GM19372 (cell line): ENCODE measurements around the gene RIC8B.
A peak's percentile ranks its signal among the peaks of the same experiment; 100 is the strongest.
"Not testable (repeated sequence)": the region's sequence is repeated elsewhere in the genome, so short reads cannot be mapped to it uniquely, and the experiment has no call there.

Experiments used
- ATAC-seq: cut with Tn5 transposase; IDR thresholded peaks from one replicate; pipeline ENCODE4 v1.9.1; 2021; ENCODE audit warnings: mild to moderate bottlenecking, low read depth, moderate library complexity; ENCODE audit not compliant: unreplicated experiment

Gene RIC8B, protein sequence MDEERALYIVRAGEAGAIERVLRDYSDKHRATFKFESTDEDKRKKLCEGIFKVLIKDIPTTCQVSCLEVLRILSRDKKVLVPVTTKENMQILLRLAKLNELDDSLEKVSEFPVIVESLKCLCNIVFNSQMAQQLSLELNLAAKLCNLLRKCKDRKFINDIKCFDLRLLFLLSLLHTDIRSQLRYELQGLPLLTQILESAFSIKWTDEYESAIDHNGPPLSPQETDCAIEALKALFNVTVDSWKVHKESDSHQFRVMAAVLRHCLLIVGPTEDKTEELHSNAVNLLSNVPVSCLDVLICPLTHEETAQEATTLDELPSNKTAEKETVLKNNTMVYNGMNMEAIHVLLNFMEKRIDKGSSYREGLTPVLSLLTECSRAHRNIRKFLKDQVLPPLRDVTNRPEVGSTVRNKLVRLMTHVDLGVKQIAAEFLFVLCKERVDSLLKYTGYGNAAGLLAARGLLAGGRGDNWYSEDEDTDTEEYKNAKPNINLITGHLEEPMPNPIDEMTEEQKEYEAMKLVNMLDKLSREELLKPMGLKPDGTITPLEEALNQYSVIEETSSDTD

DNA sequence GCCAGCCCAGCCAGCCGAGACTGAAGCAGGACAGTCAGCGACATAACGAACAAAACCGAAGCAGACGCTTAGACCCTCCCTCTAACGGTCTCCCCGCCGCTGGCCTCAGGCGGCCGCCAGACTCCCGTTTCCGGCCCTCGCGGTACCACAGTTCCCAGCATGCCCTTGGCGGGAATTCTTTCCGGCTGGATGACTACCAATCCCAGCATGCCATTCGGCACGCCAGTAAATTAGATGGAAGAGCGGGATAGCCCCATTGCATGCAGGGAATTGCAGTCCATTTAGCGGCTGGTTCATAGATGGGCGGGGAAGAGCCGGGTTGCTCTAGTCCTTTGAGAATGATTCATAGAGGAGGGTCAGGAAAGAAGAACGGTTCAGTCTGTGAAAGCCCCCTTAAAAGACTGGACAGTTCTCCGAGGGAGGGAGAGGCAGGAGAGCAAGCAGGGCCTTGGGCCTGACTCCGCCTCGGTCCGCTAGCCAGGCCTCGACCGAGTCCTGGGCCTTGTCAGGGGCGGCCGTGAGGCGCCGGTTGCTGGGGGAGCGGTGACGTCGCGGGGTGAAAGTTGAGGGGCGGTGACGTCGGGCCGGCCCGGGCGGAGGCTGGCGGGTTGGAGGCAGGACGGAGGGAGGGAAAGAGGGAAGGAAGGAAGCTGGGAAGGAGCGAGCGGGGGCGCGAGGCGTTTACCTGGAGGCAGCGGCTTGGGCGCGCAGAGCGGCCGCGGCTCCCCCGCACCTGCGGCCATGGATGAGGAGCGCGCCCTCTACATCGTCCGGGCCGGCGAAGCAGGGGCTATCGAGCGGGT is at the start of gene RIC8B:
RIC8B (plus strand) TSS at position 678 of the 803 bp plus-strand sequence; CDS start at position 742, 64 bp downstream.
- peak; percentile 84 for ATAC-seq

DNA sequence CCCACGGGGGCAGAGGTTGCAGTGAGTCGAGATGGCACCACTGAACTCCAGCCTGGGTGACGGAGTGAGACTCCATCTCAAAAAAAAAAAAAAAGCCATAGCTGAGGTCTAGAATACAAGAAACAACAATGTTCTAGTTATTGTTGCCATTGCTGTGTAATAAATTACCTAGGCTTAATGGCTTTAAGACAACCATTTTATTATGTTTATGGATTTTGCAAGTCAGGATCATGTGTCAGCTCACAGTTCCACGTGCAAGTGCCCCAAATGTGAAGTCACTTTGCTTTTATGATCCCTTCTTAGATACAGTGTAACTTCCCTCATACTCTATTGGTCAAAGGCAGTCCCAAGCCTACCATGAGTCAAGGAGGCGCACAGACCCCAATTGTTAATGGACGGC is 49.5 kb upstream of the RIC8B start:
- no peak for ATAC-seq

DNA sequence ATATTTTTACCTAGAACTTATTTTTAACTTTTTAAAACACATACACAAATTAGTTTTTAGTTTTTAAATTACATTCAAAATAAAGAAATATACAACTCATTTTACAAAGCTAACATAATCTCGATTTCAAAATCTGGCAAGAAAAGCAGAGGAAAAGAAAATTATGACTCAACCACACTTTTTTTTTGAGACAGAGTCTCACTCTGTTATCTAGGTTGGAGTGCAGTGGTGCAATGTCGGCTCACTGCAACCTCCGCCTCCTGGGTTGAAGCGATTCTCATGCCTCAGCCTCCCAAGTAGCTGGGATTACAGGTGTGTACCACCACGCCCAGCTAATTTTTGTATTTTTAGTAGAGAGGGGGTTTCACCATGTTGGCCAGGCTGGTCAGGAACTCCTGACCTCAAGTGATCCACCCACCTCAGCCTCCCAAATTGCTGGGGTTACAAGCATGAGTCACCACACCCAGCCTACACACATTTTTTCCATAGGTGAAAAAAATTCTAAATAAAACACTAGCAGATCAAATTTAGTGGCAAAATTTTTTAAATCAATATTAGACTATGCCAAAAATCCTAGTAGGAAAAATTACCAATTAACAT is 47.8 kb upstream of the RIC8B start:
- not testable (repeated sequence) for ATAC-seq

DNA sequence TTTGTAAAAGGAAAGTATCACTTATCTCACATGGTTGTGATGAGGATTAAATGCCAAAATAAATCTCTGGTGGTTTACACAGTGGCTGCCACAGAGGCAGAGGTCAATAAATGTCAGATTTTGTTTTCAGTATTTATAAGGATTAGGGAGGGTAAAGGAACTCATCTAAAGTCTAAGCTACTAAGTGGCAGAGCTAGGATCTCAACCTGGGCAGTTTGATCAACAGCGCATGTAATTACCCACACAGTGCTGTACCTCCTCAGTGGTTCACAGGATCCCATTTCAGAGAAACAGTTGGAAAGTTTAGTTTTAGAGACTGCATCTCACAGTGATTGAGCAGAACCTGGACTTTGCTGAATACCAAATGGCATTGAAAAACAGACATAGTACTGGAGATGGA is 44.9 kb upstream of the RIC8B start:
- no peak for ATAC-seq

DNA sequence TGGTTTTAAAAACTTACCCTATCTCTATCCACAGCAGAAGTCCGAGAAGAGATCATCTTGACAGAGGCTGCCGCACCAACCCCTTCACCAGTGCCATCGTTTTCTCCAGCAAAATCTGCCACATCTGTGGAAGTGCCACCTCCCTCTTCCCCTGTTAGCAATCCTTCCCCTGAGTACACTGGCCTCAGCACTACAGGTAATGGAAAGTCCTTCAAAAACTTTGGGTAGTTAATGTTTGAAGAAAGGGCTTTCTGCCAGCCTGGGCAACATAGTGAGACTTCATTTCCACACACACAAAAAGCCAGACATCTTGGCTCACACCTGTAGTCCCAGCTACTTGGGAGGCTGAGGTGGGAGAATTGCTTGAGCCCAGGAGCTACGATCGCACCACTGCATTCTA is 41.6 kb upstream of the RIC8B start:
- ATAC-seq: no peak

DNA sequence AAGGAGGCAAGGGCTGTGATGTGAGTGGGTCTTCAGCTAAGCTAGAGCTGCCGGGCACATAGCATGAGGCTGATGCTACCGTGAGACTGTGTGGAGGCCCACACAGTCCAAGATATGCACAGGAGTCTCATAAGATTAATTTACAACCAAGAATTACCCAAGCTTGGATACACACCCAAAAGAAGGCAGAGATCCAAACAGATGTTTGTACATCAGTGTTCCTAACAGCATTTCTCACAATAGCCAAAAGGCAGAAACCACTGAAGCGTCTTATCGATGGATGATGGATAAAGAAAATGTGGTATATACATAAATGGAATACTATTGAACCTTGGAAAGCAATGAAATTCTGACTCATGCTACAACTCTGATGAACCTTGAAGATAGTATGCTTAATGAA is 40.8 kb upstream of the RIC8B start:
- ATAC-seq: no peak

DNA sequence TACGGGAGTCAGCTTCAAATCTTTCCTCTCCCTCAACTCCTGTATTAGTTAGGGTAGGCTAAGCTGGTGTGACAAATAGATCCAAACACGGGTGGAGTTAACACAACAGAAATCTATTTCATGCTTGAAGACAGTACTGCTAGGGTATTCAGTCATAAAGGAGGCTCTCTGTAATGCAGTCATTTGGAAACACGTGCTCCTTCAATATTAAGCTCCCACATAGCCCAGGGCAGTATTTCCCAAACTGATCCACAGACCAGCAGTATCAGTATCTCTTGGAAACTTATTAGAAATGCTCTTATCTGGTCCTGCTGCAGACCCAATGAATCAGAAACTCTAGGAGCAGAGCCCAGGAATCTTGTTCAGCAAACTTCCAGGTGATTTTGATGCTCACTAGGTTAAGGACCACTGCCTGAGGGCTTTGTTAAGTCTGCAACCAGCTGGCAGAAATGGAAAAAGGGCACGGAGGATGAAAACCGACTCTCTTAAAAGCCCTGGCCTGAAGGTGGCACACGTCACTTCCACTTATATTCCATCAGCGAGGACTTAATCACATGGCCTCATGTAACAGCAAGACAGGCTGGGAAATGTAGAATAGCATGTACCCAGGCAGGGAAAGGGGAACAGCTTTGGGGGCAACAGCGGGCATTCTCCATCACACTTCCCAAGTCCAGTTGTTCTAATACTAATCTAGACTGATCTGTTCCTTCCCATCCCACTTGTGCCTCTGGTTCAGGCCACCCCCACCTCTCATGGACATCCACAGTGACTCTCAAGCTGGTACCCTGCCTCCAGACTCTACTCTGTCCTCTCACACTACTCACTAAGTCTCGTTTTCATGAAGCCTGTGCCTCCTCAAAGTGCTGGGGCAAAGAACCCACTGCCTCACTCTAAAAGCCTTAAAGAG is 38.2 kb upstream of the RIC8B start:
- ATAC-seq: no peak

DNA sequence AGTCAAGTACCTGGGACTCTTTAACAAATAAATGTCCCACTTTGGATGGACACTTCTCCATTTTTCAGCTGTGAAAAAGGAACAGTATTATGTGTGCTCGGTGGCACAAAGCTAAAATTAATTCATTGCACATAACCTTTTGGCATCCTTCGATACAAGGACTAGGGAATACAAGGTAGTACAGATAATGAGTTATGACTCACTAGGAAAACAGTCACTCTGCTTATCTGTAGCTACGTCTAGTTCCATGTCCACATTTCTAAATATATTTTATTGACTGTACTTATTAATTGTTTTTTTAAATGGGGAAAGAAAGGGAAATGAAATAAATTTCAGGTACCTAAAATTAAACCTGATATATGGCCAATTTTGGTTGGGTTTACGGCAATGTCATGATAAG is 35.2 kb upstream of the RIC8B start:
- ATAC-seq: no peak

DNA sequence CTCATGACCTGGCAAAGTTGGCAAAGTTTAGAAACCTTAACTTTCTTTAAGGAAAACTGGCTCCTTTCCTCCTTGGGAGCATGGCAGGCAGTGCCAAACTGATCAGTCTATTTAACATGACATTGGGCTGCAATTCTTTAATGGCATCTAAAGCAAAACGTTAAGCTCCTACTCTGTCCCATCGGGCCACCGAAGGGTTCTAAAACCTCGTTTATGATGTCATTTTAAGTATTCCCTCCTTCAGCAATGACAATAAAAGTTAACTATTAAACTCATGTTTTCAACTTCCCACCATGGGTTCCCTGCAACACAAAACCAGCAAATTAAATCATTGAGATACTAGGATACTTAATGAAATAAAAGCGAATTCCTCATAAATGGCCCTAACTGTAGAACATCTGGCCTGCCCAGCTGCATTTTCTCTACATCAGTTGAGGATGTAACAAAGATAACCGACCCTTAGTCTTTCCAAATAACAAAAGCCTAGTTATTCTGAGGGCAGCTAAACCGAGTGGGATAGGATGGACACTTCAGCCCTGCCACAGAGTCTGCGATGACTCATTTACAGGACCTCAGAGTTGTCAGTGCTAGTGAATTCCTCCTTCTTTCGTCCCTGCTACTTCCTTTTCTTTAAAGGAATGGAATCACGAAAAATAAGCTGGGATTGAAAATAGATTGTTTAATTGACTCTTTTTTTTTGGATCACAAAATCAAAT is 34.5 kb upstream of the RIC8B start:
- no peak for ATAC-seq

DNA sequence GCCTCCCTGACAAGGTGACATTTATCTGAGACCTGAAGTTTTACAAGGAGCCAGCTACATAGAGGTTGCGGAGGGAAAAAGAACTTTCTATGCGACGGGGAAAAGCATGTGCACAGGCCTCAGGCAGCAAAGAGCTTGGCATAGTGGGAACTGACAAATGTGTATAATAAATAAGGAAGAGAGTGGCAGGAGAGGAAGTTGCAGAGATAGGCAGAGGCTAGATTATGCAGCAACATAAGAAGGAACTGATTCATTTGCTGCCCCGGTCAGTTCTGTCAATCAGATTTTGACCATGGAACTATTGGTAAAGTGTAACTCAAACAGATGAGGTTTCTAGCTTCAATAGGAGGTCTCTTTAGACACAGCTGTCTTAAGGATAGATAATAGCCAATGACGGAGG is 33.7 kb upstream of the RIC8B start:
- no peak for ATAC-seq

DNA sequence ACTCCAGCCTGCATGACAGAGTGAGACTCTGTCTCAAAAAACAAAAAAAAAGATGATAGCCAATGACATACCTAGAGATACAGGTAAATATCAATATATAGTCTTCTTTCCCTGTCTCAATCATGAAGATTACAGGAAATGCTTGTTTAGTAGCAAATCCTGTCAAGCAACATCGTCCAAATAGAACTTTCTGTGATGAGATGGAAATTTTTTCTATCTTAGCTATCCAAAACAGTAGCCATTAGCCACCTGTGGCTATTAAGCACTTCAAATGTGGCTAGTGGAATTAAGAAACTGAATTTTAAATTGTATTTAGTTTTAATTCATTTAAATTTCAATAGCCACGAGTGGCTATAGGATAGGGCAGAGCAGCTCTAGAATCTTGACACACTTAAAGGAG is 33.2 kb upstream of the RIC8B start:
- no peak for ATAC-seq

DNA sequence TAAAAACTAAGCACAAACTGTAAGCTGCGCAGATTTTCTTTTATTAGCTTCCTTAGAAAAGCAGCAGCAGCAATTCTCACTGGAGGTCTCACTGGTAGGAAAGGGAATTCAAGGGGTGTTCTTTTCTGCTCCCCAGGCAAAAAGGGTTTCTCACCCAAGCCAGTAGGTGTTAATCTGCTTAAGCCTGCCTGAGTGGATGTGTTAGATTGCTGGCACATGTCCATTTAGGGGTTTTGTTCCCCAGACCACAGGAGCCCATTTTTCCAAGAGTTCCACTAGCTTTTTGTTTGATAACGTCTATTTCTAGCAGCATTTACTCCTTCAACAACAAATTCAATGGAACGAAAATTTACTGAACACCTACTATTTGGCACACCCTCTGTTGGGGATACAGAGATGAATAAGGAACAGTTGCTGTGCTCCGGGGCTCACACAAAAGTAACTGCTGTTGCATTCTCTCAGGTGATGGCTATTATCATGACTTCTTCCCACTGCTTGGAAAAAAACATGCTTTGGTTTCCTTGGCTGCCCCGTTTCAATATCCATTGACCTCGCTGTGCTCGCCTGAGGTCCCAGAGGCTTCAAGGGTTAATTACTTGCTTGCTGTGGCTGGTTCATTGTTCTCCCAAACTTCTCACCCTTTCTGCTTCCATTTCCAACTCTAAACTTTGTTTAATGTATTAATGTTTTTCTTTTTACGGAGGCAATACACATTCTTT is 31.1 kb upstream of the RIC8B start:
- ATAC-seq: no peak

DNA sequence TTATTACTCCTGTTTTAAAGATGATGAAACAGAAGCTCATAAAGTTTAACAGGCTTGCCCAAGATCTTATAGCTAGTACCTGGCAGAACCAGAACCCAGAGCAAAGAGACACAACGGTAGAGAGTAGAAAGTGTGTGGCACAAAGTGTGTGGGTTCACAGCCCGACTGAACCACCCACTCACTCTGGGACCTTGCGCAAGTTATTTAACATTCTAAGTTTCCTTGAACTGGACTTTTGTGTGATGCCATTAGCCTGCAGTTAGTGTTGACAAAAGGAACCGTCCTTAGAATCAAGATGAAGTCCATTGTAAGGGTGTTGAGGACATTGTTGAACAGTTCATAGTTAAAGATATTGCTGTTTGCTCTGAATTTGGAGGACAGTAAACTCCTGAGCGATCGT is 29.9 kb upstream of the RIC8B start:
- ATAC-seq: no peak

DNA sequence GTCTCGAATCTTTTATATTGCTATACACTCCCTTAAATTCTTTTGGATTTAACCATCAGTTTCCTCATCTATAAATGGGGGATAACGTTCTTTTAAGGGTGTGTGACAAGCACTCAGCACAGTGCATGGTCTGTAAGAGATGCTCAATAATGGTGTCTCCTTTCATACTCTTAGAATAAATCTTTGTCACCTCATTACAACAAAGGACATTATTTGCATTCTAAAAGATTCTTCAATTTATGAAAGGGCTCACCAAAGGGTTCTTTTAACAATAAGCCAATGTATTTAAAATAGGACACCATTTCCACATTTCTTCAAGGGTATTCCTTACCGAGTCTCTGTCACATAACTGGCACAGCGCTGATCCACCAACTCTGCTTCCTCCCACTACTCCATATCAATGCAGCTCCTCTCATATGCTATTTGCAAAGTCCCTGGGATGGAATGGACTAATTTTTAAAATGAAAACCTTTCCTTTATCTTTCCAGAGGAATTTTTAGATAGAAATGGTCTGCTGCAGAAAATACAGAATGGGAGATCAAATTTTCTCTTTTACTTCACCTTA is 29.2 kb upstream of the RIC8B start:
- no peak for ATAC-seq

DNA sequence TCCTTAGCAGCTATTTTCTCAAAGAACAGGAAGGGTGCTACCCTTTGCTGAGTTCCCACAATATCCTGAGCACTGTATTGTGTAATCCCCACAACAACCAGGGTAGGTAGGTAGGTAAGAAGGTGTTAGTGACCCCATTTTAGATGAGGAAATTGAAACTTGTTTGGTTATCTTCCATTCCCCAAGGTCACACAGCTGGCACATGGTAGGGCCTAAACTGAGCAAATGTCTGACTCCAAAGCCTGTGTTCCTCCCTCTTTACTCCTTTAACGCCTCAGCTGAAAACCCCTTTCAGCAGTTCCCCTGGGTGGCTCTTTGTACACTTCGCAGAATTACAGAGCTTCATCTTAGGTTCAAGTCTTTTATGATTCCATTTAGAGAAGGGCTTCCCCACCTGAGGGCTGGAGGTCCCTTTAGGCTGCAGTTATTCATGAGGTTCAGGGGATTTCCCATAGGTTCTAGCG is 26.5 kb upstream of the RIC8B start:
- ATAC-seq: no peak

DNA sequence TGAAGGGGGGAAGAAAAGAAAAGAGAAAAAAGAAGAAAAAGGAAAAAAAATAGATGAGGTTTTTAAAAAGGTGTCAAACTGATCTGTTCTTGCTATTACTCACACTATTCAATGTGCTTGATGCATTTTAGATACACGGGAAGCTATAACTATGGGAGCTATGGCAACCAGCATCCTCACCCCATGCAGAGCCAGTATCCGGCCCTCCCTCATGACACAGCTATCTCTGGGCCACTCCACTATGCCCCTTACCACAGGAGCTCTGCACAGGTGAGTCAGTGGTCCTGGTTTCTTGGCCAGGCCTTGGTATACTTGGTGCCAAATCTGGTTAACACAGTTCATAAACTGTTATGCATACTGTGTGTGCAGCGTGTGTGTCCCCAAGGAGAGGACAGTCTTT is 24.0 kb upstream of the RIC8B start:
- no peak for ATAC-seq

DNA sequence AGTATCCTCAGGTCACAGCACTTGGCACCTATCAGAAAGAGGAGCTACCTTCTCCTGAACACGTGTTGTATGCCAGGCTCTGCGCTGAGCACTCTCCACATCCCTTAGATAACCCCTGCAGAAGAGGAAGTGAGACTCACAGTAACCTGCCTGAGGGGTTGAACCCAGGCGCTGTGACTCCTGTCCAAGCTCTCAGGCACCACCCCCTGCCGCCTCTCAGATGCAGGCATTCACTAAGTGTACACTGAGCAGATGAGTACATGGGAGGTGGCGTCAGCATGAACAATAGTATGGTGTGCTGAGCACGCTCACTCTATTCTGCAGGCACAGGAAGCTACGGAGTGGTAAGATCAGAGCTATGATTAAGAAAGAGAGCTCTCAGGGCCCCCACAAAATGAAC is 21.0 kb upstream of the RIC8B start:
- ATAC-seq: peak; percentile 98

DNA sequence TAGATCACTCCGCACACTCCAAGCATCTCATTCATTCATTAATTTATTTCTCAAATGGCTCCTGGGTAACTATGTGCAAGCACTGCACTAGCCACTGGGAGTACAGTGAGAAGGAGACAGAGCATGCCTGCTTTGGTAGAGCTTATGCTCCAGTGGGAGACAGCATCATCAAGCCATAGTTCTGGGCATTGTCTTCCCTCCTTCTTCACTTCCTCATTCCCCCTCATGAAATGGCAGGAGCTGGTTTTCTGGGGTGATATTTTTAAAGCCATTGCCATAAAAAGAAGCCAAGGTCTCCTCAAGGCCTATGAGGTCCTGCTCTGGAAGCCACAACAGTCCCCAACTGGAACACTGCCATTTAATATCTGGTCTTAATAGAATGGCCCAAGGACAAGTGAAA is 20.2 kb upstream of the RIC8B start:
- no peak for ATAC-seq
